Breast epithelium (tissue), 4 donors: ENCODE results near the gene C1QB. TPM values are rescaled to one million over a fixed set of nuclear protein-coding genes. Genes with fewer than 3 reads are reported as not detected.

ENCODE experiments used
- DNase-seq, 2 donors: peaks; one replicate each; pipeline ENCODE4 v3.0.0-alpha.2; 2019; ENCODE audit warnings: low spot score in 2 of 2
- H3K27ac ChIP-seq, 2 donors: fragments of 200-600 bp; sonication (generic) in 1 of 2; one replicate each; pipeline ENCODE4 v1.5.1; 2016 to 2019; ENCODE audit warnings: mild to moderate bottlenecking in 1 of 2
- H3K27me3 ChIP-seq, 2 donors: fragments of 200-600 bp; sonication (generic) in 1 of 2; one replicate each; pipeline versions ENCODE4 v1.5.1 to v1.6.0; 2017 to 2019; ENCODE audit warnings: control low read depth in 1 of 2, mild to moderate bottlenecking in 1 of 2
- H3K36me3 ChIP-seq: fragments of 200-600 bp; one replicate; pipeline ENCODE4 v1.5.1; 2019
- H3K4me1 ChIP-seq, 2 donors: fragments of 200-600 bp; sonication (generic); one replicate each; pipeline ENCODE4 v1.5.1; 2016 to 2019; ENCODE audit warnings: control low read depth in 1 of 2
- H3K4me3 ChIP-seq, 3 donors: fragments of 200-600 bp; sonication (generic); 1 replicate in 2 of 3; 2 replicates in 1 of 3; pipeline ENCODE4 v1.5.1; 2016 to 2019; ENCODE audit warnings: mild to moderate bottlenecking in 3 of 3, moderate library complexity in 2 of 3
- H3K9me3 ChIP-seq, 2 donors: fragments of 200-600 bp; sonication (generic) in 1 of 2; one replicate each; pipeline ENCODE4 v1.5.1; 2016 to 2019; ENCODE audit warnings: control low read depth in 1 of 2
- POLR2A ChIP-seq: fragments of 450-650 bp; IDR thresholded peaks from one replicate; pipeline ENCODE4 v1.6.1; 2016; ENCODE audit warnings: antibody characterized with exemption, mild to moderate bottlenecking, moderate library complexity
- POLR2AphosphoS5 ChIP-seq, 3 donors: sonication (generic); formaldehyde crosslinking; IDR thresholded peaks; one replicate each; pipeline ENCODE4 v1.6.1; 2017; ENCODE audit warnings: antibody characterized with exemption in 3 of 3
- intact Hi-C: fragments of 100-400 bp; cut with DNase I; formaldehyde crosslinking; loops from one replicate; pipeline ENCODE4 v1.15.1; 2023; ENCODE audit warnings: low total_unique reads
- total RNA-seq, 3 donors: library from RNA; depleted of rRNA; stranded (reverse); fragments of >200 nt; gene quantifications; one replicate each; pipeline ENCODE4 v1.1.0, GENCODE V29; 2016
- TF ChIP-seq, protein P1 (sequence below), 3 donors: fragments of 450-650 bp; IDR thresholded peaks; one replicate each; pipeline ENCODE4 v1.5.1; 2016 to 2017; ENCODE audit warnings: antibody characterized with exemption in 3 of 3, mild to moderate bottlenecking in 3 of 3, moderate library complexity in 3 of 3

Gene C1QB
- total RNA-seq, 3 donors from 2014 or later, result 172 to 706 (median 330) TPM

DNA sequence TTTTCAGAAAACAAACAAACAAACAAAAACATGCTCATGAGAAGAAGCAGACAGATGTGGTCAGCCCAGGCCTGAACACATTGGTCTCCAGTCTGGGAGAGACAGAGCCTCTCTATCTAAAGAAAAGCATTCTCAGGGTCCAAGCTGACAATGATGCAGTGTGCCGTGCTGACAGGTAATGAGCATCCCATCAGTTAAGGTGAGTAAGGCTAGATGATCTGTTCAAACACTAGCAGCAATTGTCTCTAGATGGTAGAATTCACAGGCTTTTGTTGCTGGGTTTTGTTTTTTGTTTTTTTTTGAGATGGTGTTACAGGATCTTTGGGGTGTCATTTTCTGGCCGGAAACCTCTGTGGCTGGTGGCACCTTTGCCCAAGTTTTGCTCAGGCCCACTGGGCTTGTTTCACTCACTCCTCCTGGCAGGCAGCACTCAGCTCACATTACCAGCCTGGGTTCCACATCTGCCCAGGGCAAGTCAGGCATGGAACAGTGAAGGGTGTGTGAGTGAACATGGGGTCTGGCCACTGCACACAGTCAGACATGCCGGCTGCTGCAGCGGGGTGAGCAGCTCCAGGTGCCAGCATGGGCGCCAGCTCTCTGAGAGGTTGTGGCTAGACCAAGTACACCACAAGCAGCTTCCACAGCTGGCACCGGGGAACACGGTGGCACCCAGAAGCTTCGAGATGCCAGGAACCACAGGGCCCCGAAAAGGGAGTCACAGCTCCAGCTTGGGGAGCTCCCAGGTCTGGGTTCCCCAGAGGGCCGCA, 19.2 kb upstream of the C1QB start:
- no peak for TF ChIP-seq POLR2AphosphoS5 (IDR thresholded peaks at IDR 0.05)
- no peak for TF ChIP-seq POLR2A
- TF ChIP-seq, protein P1, sequence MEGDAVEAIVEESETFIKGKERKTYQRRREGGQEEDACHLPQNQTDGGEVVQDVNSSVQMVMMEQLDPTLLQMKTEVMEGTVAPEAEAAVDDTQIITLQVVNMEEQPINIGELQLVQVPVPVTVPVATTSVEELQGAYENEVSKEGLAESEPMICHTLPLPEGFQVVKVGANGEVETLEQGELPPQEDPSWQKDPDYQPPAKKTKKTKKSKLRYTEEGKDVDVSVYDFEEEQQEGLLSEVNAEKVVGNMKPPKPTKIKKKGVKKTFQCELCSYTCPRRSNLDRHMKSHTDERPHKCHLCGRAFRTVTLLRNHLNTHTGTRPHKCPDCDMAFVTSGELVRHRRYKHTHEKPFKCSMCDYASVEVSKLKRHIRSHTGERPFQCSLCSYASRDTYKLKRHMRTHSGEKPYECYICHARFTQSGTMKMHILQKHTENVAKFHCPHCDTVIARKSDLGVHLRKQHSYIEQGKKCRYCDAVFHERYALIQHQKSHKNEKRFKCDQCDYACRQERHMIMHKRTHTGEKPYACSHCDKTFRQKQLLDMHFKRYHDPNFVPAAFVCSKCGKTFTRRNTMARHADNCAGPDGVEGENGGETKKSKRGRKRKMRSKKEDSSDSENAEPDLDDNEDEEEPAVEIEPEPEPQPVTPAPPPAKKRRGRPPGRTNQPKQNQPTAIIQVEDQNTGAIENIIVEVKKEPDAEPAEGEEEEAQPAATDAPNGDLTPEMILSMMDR (IDR thresholded peaks at IDR 0.05), result no peak
- H3K27me3 ChIP-seq, result no peaks in the 10 kb centered on the region
- no peaks in the 10 kb centered on the region for H3K9me3 ChIP-seq
- H3K4me3 ChIP-seq, result no peak overlapping the region
- H3K4me1 ChIP-seq, result no peaks in the 10 kb centered on the region
- H3K36me3 ChIP-seq, result no peaks in the 10 kb centered on the region
- DNase-seq, result no peak
- no peak overlapping the region for H3K27ac ChIP-seq
- intact Hi-C loops, result no loop called here

DNA sequence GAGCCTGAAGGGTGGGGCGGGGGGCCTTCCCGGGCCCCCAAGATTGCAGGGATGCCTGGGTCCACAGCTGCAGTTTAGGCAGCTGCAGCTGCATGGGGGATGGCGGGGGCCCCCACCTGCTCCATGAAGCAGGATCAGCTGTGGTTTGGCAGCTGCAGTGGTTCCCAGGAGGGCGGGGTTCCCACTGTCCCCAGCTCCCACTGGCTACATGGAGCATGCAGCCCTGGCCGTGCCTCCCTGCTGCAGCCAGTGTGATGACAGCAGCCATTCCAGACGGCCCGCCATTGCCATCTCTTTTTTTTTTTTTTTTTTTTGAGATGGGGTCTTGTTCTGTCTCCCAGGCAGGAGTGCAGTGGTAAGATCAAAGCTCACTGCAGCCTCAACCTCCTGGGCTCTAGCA, 17.6 kb upstream of the C1QB start:
- H3K27me3 ChIP-seq, result no peaks in the 10 kb centered on the region
- intact Hi-C loops, result no loop called here
- H3K4me1 ChIP-seq, result no peaks in the 10 kb centered on the region

DNA sequence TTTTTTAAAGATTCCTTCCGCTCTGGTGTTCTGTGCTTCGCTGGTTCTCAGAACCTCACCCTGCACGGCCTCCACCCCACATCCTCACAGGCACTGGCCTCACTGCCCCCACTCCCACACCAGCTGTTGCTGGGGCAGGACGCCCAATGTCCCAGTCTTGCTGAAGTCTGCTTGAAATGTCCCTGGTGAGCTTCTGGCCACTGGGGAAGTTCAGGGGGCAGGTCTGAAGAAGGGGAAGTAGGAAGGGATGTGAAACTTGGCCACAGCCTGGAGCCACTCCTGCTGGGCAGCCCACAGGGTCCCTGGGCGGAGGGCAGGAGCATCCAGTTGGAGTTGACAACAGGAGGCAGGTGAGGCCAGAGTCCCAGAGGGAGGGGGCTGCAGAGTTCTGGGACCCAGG, 16.7 kb upstream of the C1QB start, which contains the start of gene C1QA:
C1QA (plus strand) TSS at position 276 of the 400 bp plus-strand sequence. CDS start 989 bp downstream, outside the sequence.
- Histone ChIP-seq H3K27ac (no peak within 1 kb of the TSS), H3K4me1 (no peaks in the 10 kb centered on the region), H3K4me3 (peak within 1 kb of the TSS; percentile 20 to 47 (median 25)), H3K9me3 (no peaks in the 10 kb centered on the region), H3K36me3 (no peaks in the 10 kb centered on the region), H3K27me3 (no peaks in the 10 kb centered on the region)
- TF ChIP-seq, protein P1 (IDR thresholded peaks at IDR 0.05), result no peak
- TF ChIP-seq POLR2A, result no peak
- TF ChIP-seq POLR2AphosphoS5 (IDR thresholded peaks at IDR 0.05), result peak in 2 of 3 donors; percentile 21 to 31
- intact Hi-C loops, result no loop called here
- peak in 1 of 2 donors; percentile 23 for DNase-seq

More for the DNA sequence above, 17.6 kb upstream of the C1QB start:
- Histone ChIP-seq H3K9me3 (no peaks in the 10 kb centered on the region), H3K27ac (no peak overlapping the region), H3K4me3 (no peak overlapping the region), H3K36me3 (no peaks in the 10 kb centered on the region)
- DNase-seq, result no peak
- TF ChIP-seq POLR2AphosphoS5 (IDR thresholded peaks at IDR 0.05), result no peak
- TF ChIP-seq, protein P1 (IDR thresholded peaks at IDR 0.05), result no peak
- TF ChIP-seq POLR2A, result no peak

DNA sequence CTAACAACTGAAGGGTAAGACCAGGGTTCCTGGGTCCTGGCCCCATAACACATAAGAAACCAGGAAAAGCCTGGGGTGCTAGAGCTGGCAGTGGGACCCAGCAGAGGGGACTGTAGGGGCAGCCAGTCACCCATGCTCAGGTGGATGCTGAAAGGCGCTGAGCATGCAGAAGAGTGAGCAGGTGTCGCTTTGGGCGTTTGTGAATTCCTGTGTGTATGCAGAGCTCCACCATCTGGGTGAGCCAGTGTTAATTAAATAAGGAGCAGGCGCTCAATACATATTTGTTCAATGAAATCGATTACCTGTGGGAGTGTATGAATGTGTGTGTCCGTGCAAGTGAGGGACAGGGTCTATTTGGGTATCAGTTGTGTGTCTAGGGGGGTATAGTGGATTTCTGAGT, 16.1 kb upstream of the C1QB start:
- H3K36me3 ChIP-seq, result no peaks in the 10 kb centered on the region
- no peak overlapping the region for H3K27ac ChIP-seq
- H3K27me3 ChIP-seq, result no peaks in the 10 kb centered on the region
- H3K4me1 ChIP-seq, result no peaks in the 10 kb centered on the region
- peak overlapping the region; percentile 20 to 47 (median 25) for H3K4me3 ChIP-seq
- intact Hi-C loops, result no loop called here
- TF ChIP-seq POLR2AphosphoS5 (IDR thresholded peaks at IDR 0.05), result no peak
- no peak for TF ChIP-seq POLR2A
- TF ChIP-seq, protein P1 (IDR thresholded peaks at IDR 0.05), result no peak
- no peaks in the 10 kb centered on the region for H3K9me3 ChIP-seq
- DNase-seq, result no peak

DNA sequence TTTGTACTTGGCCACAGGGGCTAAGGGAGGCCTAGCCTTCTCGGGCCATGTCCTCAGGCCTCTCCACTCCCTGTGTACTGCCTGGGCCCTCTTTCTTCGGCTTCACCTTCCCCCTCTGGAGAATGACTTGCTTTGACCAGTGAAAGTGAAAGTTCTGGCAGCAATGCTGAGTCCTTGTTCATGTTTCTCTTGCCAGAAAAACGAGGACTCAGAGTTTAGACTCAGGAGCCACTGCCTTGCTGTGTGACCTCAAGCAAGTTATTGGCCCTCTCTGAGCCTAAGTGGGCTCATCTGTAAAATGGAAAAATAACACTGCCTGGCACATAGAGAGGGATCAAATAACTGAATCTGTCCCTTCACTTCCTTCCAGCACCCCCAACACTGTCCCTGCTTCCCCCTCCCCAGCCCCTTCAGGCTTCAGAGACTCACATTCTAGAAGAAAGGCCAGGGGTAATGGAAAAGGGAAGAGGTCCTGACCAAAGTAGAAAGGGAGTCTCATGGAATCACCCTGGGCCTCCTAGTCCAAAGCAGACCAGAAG, 15.1 kb upstream of the C1QB start:
- Histone ChIP-seq H3K27ac (no peak overlapping the region), H3K4me3 (peak overlapping the region in 2 of 3 donors; percentile 23 to 47), H3K27me3 (no peaks in the 10 kb centered on the region), H3K4me1 (no peaks in the 10 kb centered on the region), H3K9me3 (no peaks in the 10 kb centered on the region), H3K36me3 (no peaks in the 10 kb centered on the region)
- DNase-seq, result no peak
- TF ChIP-seq, protein P1 (IDR thresholded peaks at IDR 0.05), result no peak
- TF ChIP-seq POLR2AphosphoS5 (IDR thresholded peaks at IDR 0.05) (no peak), POLR2A (no peak)
- intact Hi-C loops, result no loop called here
